TTC549 (cell line): ENCODE results near the gene ARMC9.
A peak's percentile ranks its signal among the peaks of the same experiment; 100 is the strongest.
"Not testable (repeated sequence)": the region's sequence is repeated elsewhere in the genome, so short reads cannot be mapped to it uniquely, and the experiment has no call there.

Experiments
- FAIRE-seq: peaks from 2 replicates; lab custom pipeline; 2012; peaks lifted over from hg19 to GRCh38; lab: Jason Lieb, UNC

The ARMC9 gene

GRCh38 chr2:231182513-231182899 is 15.9 kb upstream of the ARMC9 start:
- no peak for FAIRE-seq

GRCh38 chr2:231183851-231184250 is 14.6 kb upstream of the ARMC9 start:
- no peak for FAIRE-seq

- no peak for FAIRE-seq
Observed at GRCh38 chr2:231184319-231184718, 14.1 kb upstream of the ARMC9 start.

GRCh38 chr2:231185050-231185725 is 13.2 kb upstream of the ARMC9 start:
- no peak for FAIRE-seq

- no peak for FAIRE-seq
Observed at GRCh38 chr2:231185886-231186285, 12.5 kb upstream of the ARMC9 start.

- no peak for FAIRE-seq
Observed at GRCh38 chr2:231186325-231186724, 12.1 kb upstream of the ARMC9 start.

- FAIRE-seq, result no peak
Observed at GRCh38 chr2:231187736-231188505, 10.5 kb upstream of the ARMC9 start.

GRCh38 chr2:231188506-231189170 is 9.8 kb upstream of the ARMC9 start:
- no peak for FAIRE-seq

GRCh38 chr2:231189171-231189530 is 9.3 kb upstream of the ARMC9 start:
- FAIRE-seq, result no peak

- no peak for FAIRE-seq
Observed at GRCh38 chr2:231189571-231190495, 8.6 kb upstream of the ARMC9 start.

- no peak for FAIRE-seq
Observed at GRCh38 chr2:231190531-231191197, 7.8 kb upstream of the ARMC9 start.

- FAIRE-seq, result peak; percentile 58
Observed at GRCh38 chr2:231191896-231192872, 6.2 kb upstream of the ARMC9 start.

- no peak for FAIRE-seq
Observed at GRCh38 chr2:231193216-231193615, 5.2 kb upstream of the ARMC9 start.

GRCh38 chr2:231196592-231196991 is 1.8 kb upstream of the ARMC9 start:
- FAIRE-seq, result no peak

GRCh38 chr2:231197196-231197595 is 1.2 kb upstream of the ARMC9 start:
- not testable (repeated sequence) for FAIRE-seq

- no peak for FAIRE-seq
Observed at GRCh38 chr2:231197706-231198290, 633 bp upstream of the ARMC9 start.

GRCh38 chr2:231199219-231199618 is 788 bp downstream of the ARMC9 start:
- FAIRE-seq, result no peak

GRCh38 chr2:231200805-231201474 is 2.5 kb downstream of the ARMC9 start:
- FAIRE-seq, result no peak

- no peak for FAIRE-seq
Observed at GRCh38 chr2:231201475-231201814, 3.0 kb downstream of the ARMC9 start.

GRCh38 chr2:231203087-231203486 is 4.7 kb downstream of the ARMC9 start:
- FAIRE-seq, result no peak
